ENCODE results near the gene TMEM132A. TPM values are rescaled to one million over a fixed set of nuclear protein-coding genes. Genes with fewer than 3 reads are reported as not detected.

The TMEM132A gene
- total RNA-seq, 1 experiment from 2014 or later, result 114 TPM

DNA sequence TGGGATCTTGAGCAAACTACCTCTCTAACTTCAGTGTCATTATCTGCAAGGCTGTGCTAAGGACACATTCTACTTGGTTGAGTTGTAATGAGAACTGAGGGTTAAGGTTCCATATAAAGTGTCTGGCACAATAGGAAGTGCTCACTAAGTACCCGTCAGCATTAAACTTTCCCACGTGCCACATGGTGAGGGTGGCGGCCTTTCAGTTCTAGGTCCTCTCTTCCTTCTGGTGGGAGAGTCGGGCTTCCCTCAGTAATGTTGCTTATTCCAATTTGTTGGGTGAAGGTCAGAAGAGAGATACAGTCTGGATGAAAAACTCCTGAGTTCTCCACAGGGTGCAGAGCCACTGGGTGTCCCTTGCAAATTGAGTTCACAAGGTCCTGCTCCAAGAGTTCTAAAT is 42.6 kb downstream of the TMEM132A start:
- Mint-ChIP-seq H3K27ac (no peak overlapping the region), H3K9me3 (peaks cover 18% of the 10 kb centered on the region), H3K27me3 (ENCODE audit: low read depth) (peaks cover 11% of the 10 kb centered on the region), H3K4me1 (no peaks in the 10 kb centered on the region), H3K36me3 (peaks cover 6% of the 10 kb centered on the region), H3K4me3 (no peak overlapping the region)
- DNase-seq (ENCODE audit: low spot score), result no peak
- no peak for TF ChIP-seq FOXJ3 (CRISPR knock-in tag; IDR thresholded peaks at IDR 0.05; ENCODE audit: borderline replicate concordance)
- TF ChIP-seq, protein P1, sequence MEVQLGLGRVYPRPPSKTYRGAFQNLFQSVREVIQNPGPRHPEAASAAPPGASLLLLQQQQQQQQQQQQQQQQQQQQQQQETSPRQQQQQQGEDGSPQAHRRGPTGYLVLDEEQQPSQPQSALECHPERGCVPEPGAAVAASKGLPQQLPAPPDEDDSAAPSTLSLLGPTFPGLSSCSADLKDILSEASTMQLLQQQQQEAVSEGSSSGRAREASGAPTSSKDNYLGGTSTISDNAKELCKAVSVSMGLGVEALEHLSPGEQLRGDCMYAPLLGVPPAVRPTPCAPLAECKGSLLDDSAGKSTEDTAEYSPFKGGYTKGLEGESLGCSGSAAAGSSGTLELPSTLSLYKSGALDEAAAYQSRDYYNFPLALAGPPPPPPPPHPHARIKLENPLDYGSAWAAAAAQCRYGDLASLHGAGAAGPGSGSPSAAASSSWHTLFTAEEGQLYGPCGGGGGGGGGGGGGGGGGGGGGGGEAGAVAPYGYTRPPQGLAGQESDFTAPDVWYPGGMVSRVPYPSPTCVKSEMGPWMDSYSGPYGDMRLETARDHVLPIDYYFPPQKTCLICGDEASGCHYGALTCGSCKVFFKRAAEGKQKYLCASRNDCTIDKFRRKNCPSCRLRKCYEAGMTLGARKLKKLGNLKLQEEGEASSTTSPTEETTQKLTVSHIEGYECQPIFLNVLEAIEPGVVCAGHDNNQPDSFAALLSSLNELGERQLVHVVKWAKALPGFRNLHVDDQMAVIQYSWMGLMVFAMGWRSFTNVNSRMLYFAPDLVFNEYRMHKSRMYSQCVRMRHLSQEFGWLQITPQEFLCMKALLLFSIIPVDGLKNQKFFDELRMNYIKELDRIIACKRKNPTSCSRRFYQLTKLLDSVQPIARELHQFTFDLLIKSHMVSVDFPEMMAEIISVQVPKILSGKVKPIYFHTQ (CRISPR knock-in tag; IDR thresholded peaks at IDR 0.05), result no peak
- TF ChIP-seq GTF2I (CRISPR knock-in tag; conservative IDR thresholded peaks at IDR 0.05), result no peak
- TF ChIP-seq NFYB (CRISPR knock-in tag; conservative IDR thresholded peaks at IDR 0.05; ENCODE audit: low read depth), result no peak
- TF ChIP-seq, protein P2, sequence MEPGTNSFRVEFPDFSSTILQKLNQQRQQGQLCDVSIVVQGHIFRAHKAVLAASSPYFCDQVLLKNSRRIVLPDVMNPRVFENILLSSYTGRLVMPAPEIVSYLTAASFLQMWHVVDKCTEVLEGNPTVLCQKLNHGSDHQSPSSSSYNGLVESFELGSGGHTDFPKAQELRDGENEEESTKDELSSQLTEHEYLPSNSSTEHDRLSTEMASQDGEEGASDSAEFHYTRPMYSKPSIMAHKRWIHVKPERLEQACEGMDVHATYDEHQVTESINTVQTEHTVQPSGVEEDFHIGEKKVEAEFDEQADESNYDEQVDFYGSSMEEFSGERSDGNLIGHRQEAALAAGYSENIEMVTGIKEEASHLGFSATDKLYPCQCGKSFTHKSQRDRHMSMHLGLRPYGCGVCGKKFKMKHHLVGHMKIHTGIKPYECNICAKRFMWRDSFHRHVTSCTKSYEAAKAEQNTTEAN (CRISPR knock-in tag; IDR thresholded peaks at IDR 0.05), result no peak
- no peak for TF ChIP-seq EMX1 (CRISPR knock-in tag; IDR thresholded peaks at IDR 0.05)
- no peak for TF ChIP-seq NFATC4 (CRISPR knock-in tag; IDR thresholded peaks at IDR 0.05)
- TF ChIP-seq, protein P3, sequence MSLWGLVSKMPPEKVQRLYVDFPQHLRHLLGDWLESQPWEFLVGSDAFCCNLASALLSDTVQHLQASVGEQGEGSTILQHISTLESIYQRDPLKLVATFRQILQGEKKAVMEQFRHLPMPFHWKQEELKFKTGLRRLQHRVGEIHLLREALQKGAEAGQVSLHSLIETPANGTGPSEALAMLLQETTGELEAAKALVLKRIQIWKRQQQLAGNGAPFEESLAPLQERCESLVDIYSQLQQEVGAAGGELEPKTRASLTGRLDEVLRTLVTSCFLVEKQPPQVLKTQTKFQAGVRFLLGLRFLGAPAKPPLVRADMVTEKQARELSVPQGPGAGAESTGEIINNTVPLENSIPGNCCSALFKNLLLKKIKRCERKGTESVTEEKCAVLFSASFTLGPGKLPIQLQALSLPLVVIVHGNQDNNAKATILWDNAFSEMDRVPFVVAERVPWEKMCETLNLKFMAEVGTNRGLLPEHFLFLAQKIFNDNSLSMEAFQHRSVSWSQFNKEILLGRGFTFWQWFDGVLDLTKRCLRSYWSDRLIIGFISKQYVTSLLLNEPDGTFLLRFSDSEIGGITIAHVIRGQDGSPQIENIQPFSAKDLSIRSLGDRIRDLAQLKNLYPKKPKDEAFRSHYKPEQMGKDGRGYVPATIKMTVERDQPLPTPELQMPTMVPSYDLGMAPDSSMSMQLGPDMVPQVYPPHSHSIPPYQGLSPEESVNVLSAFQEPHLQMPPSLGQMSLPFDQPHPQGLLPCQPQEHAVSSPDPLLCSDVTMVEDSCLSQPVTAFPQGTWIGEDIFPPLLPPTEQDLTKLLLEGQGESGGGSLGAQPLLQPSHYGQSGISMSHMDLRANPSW (CRISPR knock-in tag; conservative IDR thresholded peaks at IDR 0.05; ENCODE audit: low read depth), result no peak
- TF ChIP-seq, protein P4, sequence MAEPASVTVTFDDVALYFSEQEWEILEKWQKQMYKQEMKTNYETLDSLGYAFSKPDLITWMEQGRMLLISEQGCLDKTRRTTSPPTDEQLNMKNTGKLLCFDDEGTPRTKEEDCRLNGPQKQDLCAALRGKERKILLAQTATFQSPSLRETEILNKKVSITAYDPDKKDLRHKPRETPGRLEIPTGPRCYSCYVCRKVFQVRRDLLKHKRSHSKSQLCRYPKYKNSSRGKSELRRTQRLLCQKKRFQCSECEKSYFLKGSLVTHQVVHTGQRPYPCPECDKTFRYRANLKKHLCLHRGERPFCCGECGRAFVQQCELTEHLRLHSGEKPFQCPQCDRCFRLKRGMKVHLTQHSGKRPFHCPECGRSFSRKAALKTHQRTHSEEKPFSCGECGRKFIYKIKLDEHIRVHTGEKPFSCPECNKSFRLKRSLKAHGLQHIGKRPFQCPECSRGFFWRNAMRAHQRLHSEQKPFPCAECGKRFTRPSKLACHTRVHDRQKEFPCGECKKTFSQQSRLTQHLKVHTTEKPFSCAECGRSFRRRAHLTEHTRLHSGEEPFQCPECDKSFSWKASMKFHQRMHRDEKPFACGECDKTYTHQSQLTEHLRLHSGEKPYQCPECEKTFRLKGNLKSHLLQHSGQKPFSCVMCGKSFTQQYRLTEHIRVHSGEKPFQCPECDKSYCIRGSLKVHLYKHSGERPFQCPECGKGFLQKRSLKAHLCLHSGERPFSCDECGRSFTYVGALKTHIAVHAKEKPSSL (CRISPR knock-in tag; conservative IDR thresholded peaks at IDR 0.05), result no peak
- TF ChIP-seq, protein P5, sequence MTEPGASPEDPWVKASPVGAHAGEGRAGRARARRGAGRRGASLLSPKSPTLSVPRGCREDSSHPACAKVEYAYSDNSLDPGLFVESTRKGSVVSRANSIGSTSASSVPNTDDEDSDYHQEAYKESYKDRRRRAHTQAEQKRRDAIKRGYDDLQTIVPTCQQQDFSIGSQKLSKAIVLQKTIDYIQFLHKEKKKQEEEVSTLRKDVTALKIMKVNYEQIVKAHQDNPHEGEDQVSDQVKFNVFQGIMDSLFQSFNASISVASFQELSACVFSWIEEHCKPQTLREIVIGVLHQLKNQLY (CRISPR knock-in tag; IDR thresholded peaks at IDR 0.05), result no peak
- TF ChIP-seq RORB (CRISPR knock-in tag; IDR thresholded peaks at IDR 0.05), result no peak
- TF ChIP-seq ZNF423 (CRISPR knock-in tag; IDR thresholded peaks at IDR 0.05), result no peak
- TF ChIP-seq, protein P6, sequence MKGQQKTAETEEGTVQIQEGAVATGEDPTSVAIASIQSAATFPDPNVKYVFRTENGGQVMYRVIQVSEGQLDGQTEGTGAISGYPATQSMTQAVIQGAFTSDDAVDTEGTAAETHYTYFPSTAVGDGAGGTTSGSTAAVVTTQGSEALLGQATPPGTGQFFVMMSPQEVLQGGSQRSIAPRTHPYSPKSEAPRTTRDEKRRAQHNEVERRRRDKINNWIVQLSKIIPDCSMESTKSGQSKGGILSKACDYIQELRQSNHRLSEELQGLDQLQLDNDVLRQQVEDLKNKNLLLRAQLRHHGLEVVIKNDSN (CRISPR knock-in tag; IDR thresholded peaks at IDR 0.05), result no peak
- TF ChIP-seq ETV6 (CRISPR knock-in tag; IDR thresholded peaks at IDR 0.05), result no peak
- TF ChIP-seq, protein P7, sequence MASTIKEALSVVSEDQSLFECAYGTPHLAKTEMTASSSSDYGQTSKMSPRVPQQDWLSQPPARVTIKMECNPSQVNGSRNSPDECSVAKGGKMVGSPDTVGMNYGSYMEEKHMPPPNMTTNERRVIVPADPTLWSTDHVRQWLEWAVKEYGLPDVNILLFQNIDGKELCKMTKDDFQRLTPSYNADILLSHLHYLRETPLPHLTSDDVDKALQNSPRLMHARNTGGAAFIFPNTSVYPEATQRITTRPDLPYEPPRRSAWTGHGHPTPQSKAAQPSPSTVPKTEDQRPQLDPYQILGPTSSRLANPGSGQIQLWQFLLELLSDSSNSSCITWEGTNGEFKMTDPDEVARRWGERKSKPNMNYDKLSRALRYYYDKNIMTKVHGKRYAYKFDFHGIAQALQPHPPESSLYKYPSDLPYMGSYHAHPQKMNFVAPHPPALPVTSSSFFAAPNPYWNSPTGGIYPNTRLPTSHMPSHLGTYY (CRISPR knock-in tag; IDR thresholded peaks at IDR 0.05), result no peak
- TF ChIP-seq JUN (CRISPR knock-in tag; IDR thresholded peaks at IDR 0.05), result no peak
- ATAC-seq, result no peak
- ChIA-PET POLR2A (no interaction called here), CTCF (no interaction called here)
